HEK293 (cell line): ENCODE measurements around the gene C1QTNF1.

Experiments used
- GLIS2 ChIP-seq: fragments of 450-650 bp; formaldehyde crosslinking; IDR thresholded peaks from 2 replicates; pipeline ENCODE4 v1.5.1; 2016; ENCODE audit warnings: missing biosample characterization, missing genetic modification characterization
- KLF8 ChIP-seq: fragments of 450-650 bp; formaldehyde crosslinking; IDR thresholded peaks from 2 replicates; pipeline ENCODE4 v1.5.1; 2016; ENCODE audit warnings: missing biosample characterization, missing genetic modification characterization
- KLF9 ChIP-seq: fragments of 450-650 bp; formaldehyde crosslinking; IDR thresholded peaks from 2 replicates; pipeline ENCODE4 v1.5.1; 2016; ENCODE audit warnings: missing biosample characterization, missing genetic modification characterization, low read depth
- ZBTB20 ChIP-seq: fragments of 450-650 bp; formaldehyde crosslinking; IDR thresholded peaks from 2 replicates; pipeline ENCODE4 v1.5.1; 2016; ENCODE audit warnings: missing biosample characterization, missing genetic modification characterization
- ZNF335 ChIP-seq: fragments of 450-650 bp; formaldehyde crosslinking; conservative IDR thresholded peaks from 2 replicates; pipeline ENCODE4 v1.5.1; 2016; ENCODE audit warnings: missing biosample characterization, missing genetic modification characterization
- ZNF416 ChIP-seq: fragments of 450-650 bp; formaldehyde crosslinking; IDR thresholded peaks from 2 replicates; pipeline ENCODE4 v1.5.1; 2016; ENCODE audit warnings: missing biosample characterization, missing genetic modification characterization
- ZNF530 ChIP-seq: fragments of 450-650 bp; formaldehyde crosslinking; IDR thresholded peaks from 2 replicates; pipeline ENCODE4 v1.5.1; 2016; ENCODE audit warnings: low read depth, missing biosample characterization, missing genetic modification characterization
- ZNF610 ChIP-seq: fragments of 450-650 bp; formaldehyde crosslinking; IDR thresholded peaks from 2 replicates; pipeline ENCODE4 v1.5.1; 2016; ENCODE audit warnings: missing biosample characterization, missing genetic modification characterization, borderline replicate concordance
- ZNF747 ChIP-seq: fragments of 450-650 bp; formaldehyde crosslinking; IDR thresholded peaks from 2 replicates; pipeline ENCODE4 v1.5.1; 2016; ENCODE audit warnings: missing biosample characterization, missing genetic modification characterization
- ZNF76 ChIP-seq: fragments of 450-650 bp; formaldehyde crosslinking; IDR thresholded peaks from 2 replicates; pipeline ENCODE4; 2016; ENCODE audit warnings: low read depth, missing biosample characterization, missing genetic modification characterization, borderline replicate concordance
- ZNF792 ChIP-seq: fragments of 450-650 bp; formaldehyde crosslinking; IDR thresholded peaks from 2 replicates; pipeline ENCODE4 v1.5.1; 2016; ENCODE audit warnings: missing biosample characterization, missing genetic modification characterization
- ZSCAN23 ChIP-seq: fragments of 450-650 bp; formaldehyde crosslinking; IDR thresholded peaks from 2 replicates; pipeline ENCODE4 v1.5.1; 2016; ENCODE audit warnings: missing biosample characterization, missing genetic modification characterization
- TF ChIP-seq, protein P1 (sequence below): fragments of 450-650 bp; formaldehyde crosslinking; IDR thresholded peaks from 2 replicates; pipeline ENCODE4 v1.5.1; 2016; ENCODE audit warnings: missing biosample characterization, missing genetic modification characterization, borderline replicate concordance
- TF ChIP-seq, protein P2 (sequence below): fragments of 450-650 bp; formaldehyde crosslinking; conservative IDR thresholded peaks from 2 replicates; pipeline ENCODE4 v1.5.1; 2016; ENCODE audit warnings: low read depth, missing biosample characterization, missing genetic modification characterization
- TF ChIP-seq, protein P3 (sequence below): fragments of 450-650 bp; formaldehyde crosslinking; optimal IDR thresholded peaks from 2 replicates; pipeline ENCODE3; 2016; ENCODE audit warnings: missing biosample characterization, mild to moderate bottlenecking, missing genetic modification characterization
- TF ChIP-seq, protein P4 (sequence below): fragments of 450-650 bp; formaldehyde crosslinking; conservative IDR thresholded peaks from 2 replicates; pipeline ENCODE4 v1.5.1; 2016; ENCODE audit warnings: low read depth, missing biosample characterization, missing genetic modification characterization
- TF ChIP-seq, protein P5 (sequence below): fragments of 450-650 bp; formaldehyde crosslinking; IDR thresholded peaks from 2 replicates; pipeline ENCODE4 v1.5.1; 2017; ENCODE audit warnings: missing biosample characterization, missing genetic modification characterization
- TF ChIP-seq, protein P6 (sequence below): fragments of 450-650 bp; formaldehyde crosslinking; IDR thresholded peaks from 2 replicates; pipeline ENCODE4 v1.5.1; 2016; ENCODE audit warnings: missing biosample characterization, missing genetic modification characterization

Gene C1QTNF1

DNA sequence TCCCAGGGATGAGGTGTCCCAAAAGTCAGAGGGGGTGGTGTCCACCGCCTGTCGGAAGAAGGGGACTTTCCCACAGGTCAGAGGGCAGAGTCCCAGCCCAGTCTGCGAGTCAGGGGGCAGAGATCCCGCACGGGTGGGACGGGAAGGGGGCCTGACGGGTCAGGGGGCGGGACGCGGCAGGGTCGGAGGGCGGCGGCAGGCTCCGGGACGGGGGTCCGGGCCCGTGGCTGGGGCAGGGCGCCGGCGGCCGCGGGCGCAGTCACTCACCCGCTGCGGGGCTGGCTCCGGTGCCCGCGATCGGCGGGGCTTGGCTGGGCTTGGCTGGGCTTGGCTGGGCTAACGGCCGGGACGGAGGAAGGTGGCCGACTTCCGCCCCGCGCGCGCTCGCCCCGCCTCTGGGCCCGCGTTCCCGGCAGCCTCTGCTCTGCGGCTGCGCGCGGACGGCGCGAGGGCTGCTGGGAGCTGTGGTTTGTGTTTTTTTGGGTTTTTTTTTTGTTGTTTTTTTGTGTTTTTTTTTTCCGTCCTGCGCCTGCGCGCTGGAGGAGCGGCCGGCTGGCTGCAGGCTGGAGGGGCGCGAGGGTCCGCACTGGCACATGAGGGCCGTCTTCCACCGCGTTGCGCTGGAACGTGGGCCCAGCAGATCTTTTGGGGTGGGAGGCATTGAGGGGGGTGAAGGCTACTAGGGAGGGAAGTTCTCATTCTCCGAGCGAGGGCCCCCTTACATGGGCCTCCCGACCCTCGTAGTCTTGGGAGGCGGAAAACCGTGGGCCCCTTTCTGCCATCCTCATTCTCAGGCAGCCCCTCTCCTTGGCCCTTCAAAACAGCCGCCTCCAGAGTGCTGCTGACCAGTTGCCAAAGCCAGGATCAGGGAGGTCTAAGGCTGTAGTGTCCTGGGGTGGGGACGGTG is 14.3 kb upstream of the C1QTNF1 start, which contains the start of gene CANT1 (continued):
- TF ChIP-seq ZNF747 (tag by site-specific recombination) (no peak), ZNF610 (peak; percentile 83), ZNF76 (tag by site-specific recombination) (peak; percentile 98), KLF8 (tag by site-specific recombination) (0 out of 2 replicates have a peak, but pooled peaks have one; percentile 24), ZNF792 (0 out of 2 replicates have a peak, but pooled peaks have one; percentile 30), KLF9 (peak; percentile 65; the same call in 1 of the 2 replicates), ZBTB20 (tag by site-specific recombination) (0 out of 2 replicates have a peak, but pooled peaks have one; percentile 12), ZNF416 (no peak), ZSCAN23 (no peak), ZNF530 (no peak), GLIS2 (peak; percentile 44; the same call in 1 of the 2 replicates), ZNF335 (tag by site-specific recombination) (peak; percentile 93)
- TF ChIP-seq, protein P1, sequence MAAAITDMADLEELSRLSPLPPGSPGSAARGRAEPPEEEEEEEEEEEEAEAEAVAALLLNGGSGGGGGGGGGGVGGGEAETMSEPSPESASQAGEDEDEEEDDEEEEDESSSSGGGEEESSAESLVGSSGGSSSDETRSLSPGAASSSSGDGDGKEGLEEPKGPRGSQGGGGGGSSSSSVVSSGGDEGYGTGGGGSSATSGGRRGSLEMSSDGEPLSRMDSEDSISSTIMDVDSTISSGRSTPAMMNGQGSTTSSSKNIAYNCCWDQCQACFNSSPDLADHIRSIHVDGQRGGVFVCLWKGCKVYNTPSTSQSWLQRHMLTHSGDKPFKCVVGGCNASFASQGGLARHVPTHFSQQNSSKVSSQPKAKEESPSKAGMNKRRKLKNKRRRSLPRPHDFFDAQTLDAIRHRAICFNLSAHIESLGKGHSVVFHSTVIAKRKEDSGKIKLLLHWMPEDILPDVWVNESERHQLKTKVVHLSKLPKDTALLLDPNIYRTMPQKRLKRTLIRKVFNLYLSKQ (tag by site-specific recombination), result no peak
- TF ChIP-seq, protein P2, sequence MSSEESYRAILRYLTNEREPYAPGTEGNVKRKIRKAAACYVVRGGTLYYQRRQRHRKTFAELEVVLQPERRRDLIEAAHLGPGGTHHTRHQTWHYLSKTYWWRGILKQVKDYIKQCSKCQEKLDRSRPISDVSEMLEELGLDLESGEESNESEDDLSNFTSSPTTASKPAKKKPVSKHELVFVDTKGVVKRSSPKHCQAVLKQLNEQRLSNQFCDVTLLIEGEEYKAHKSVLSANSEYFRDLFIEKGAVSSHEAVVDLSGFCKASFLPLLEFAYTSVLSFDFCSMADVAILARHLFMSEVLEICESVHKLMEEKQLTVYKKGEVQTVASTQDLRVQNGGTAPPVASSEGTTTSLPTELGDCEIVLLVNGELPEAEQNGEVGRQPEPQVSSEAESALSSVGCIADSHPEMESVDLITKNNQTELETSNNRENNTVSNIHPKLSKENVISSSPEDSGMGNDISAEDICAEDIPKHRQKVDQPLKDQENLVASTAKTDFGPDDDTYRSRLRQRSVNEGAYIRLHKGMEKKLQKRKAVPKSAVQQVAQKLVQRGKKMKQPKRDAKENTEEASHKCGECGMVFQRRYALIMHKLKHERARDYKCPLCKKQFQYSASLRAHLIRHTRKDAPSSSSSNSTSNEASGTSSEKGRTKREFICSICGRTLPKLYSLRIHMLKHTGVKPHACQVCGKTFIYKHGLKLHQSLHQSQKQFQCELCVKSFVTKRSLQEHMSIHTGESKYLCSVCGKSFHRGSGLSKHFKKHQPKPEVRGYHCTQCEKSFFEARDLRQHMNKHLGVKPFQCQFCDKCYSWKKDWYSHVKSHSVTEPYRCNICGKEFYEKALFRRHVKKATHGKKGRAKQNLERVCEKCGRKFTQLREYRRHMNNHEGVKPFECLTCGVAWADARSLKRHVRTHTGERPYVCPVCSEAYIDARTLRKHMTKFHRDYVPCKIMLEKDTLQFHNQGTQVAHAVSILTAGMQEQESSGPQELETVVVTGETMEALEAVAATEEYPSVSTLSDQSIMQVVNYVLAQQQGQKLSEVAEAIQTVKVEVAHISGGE (tag by site-specific recombination), result peak; percentile 44
- TF ChIP-seq, protein P3, sequence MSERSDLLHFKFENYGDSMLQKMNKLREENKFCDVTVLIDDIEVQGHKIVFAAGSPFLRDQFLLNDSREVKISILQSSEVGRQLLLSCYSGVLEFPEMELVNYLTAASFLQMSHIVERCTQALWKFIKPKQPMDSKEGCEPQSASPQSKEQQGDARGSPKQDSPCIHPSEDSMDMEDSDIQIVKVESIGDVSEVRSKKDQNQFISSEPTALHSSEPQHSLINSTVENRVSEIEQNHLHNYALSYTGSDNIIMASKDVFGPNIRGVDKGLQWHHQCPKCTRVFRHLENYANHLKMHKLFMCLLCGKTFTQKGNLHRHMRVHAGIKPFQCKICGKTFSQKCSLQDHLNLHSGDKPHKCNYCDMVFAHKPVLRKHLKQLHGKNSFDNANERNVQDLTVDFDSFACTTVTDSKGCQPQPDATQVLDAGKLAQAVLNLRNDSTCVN (tag by site-specific recombination), result peak; percentile 73
- TF ChIP-seq, protein P4, sequence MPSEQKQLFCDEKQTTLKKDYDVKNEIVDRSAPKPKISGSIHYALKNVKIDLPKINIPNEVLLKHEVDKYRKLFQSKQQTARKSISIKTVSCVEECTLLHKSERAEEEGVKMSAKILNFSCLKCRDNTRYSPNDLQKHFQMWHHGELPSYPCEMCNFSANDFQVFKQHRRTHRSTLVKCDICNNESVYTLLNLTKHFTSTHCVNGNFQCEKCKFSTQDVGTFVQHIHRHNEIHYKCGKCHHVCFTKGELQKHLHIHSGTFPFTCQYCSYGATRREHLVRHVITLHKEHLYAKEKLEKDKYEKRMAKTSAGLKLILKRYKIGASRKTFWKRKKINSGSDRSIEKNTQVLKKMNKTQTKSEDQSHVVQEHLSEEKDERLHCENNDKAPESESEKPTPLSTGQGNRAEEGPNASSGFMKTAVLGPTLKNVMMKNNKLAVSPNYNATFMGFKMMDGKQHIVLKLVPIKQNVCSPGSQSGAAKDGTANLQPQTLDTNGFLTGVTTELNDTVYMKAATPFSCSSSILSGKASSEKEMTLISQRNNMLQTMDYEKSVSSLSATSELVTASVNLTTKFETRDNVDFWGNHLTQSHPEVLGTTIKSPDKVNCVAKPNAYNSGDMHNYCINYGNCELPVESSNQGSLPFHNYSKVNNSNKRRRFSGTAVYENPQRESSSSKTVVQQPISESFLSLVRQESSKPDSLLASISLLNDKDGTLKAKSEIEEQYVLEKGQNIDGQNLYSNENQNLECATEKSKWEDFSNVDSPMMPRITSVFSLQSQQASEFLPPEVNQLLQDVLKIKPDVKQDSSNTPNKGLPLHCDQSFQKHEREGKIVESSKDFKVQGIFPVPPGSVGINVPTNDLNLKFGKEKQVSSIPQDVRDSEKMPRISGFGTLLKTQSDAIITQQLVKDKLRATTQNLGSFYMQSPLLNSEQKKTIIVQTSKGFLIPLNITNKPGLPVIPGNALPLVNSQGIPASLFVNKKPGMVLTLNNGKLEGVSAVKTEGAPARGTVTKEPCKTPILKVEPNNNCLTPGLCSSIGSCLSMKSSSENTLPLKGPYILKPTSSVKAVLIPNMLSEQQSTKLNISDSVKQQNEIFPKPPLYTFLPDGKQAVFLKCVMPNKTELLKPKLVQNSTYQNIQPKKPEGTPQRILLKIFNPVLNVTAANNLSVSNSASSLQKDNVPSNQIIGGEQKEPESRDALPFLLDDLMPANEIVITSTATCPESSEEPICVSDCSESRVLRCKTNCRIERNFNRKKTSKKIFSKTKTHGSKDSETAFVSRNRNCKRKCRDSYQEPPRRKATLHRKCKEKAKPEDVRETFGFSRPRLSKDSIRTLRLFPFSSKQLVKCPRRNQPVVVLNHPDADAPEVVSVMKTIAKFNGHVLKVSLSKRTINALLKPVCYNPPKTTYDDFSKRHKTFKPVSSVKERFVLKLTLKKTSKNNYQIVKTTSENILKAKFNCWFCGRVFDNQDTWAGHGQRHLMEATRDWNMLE (tag by site-specific recombination), result 0 out of 2 replicates have a peak, but pooled peaks have one; percentile 41
- TF ChIP-seq, protein P5, sequence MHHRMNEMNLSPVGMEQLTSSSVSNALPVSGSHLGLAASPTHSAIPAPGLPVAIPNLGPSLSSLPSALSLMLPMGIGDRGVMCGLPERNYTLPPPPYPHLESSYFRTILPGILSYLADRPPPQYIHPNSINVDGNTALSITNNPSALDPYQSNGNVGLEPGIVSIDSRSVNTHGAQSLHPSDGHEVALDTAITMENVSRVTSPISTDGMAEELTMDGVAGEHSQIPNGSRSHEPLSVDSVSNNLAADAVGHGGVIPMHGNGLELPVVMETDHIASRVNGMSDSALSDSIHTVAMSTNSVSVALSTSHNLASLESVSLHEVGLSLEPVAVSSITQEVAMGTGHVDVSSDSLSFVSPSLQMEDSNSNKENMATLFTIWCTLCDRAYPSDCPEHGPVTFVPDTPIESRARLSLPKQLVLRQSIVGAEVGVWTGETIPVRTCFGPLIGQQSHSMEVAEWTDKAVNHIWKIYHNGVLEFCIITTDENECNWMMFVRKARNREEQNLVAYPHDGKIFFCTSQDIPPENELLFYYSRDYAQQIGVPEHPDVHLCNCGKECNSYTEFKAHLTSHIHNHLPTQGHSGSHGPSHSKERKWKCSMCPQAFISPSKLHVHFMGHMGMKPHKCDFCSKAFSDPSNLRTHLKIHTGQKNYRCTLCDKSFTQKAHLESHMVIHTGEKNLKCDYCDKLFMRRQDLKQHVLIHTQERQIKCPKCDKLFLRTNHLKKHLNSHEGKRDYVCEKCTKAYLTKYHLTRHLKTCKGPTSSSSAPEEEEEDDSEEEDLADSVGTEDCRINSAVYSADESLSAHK (tag by site-specific recombination), result 0 out of 2 replicates have a peak, but pooled peaks have one; percentile 21
- TF ChIP-seq, protein P6, sequence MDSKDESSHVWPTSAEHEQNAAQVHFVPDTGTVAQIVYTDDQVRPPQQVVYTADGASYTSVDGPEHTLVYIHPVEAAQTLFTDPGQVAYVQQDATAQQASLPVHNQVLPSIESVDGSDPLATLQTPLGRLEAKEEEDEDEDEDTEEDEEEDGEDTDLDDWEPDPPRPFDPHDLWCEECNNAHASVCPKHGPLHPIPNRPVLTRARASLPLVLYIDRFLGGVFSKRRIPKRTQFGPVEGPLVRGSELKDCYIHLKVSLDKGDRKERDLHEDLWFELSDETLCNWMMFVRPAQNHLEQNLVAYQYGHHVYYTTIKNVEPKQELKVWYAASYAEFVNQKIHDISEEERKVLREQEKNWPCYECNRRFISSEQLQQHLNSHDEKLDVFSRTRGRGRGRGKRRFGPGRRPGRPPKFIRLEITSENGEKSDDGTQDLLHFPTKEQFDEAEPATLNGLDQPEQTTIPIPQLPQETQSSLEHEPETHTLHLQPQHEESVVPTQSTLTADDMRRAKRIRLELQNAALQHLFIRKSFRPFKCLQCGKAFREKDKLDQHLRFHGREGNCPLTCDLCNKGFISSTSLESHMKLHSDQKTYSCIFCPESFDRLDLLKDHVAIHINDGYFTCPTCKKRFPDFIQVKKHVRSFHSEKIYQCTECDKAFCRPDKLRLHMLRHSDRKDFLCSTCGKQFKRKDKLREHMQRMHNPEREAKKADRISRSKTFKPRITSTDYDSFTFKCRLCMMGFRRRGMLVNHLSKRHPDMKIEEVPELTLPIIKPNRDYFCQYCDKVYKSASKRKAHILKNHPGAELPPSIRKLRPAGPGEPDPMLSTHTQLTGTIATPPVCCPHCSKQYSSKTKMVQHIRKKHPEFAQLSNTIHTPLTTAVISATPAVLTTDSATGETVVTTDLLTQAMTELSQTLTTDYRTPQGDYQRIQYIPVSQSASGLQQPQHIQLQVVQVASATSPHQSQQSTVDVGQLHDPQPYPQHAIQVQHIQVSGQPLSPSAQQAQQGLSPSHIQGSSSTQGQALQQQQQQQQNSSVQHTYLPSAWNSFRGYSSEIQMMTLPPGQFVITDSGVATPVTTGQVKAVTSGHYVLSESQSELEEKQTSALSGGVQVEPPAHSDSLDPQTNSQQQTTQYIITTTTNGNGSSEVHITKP (tag by site-specific recombination), result 0 out of 2 replicates have a peak, but pooled peaks have one; percentile 17
